Kidney (tissue), 14 donors: ENCODE measurements around the gene CREB3L2. TPM values are rescaled to one million over a fixed set of nuclear protein-coding genes. Genes with fewer than 3 reads are reported as not detected.

ENCODE experiments used
- DNase-seq, 5 donors: peaks; one replicate each; pipeline ENCODE4 v3.0.0-alpha.2; 2013 to 2020
- FAIRE-seq: peaks from 2 replicates; lab custom pipeline; 2012; peaks lifted over from hg19 to GRCh38; lab: Jason Lieb, UNC
- H3K27ac ChIP-seq, 2 donors: one replicate each; pipeline ENCODE4 v1.7.0; 2013; ENCODE audit warnings: low read depth in 2 of 2, low read length in 2 of 2, inconsistent platforms in 1 of 2
- H3K27me3 ChIP-seq: one replicate; pipeline ENCODE4 v1.7.1; 2013; ENCODE audit warnings: low read length, inconsistent platforms; ENCODE audit not compliant: control insufficient read depth, insufficient read depth
- H3K36me3 ChIP-seq, 3 donors: one replicate each; pipeline versions ENCODE4 v1.7.0 to v1.7.1; 2013; ENCODE audit warnings: low read length in 3 of 3, control low read depth in 1 of 3, inconsistent platforms in 1 of 3; ENCODE audit not compliant: insufficient read depth in 3 of 3, control insufficient read depth in 2 of 3
- H3K4me1 ChIP-seq, 3 donors: one replicate each; pipeline versions ENCODE4 v1.7.0 to v1.7.1; 2013; ENCODE audit warnings: low read length in 3 of 3, inconsistent platforms in 1 of 3, low read depth in 1 of 3; ENCODE audit not compliant: control insufficient read depth in 2 of 3, insufficient read depth in 2 of 3
- H3K4me3 ChIP-seq, 3 donors: one replicate each; pipeline versions ENCODE4 v1.7.0 to v1.8.1; 2013; ENCODE audit warnings: low read length in 3 of 3, control low read depth in 1 of 3, inconsistent platforms in 1 of 3
- H3K9ac ChIP-seq, 3 donors: one replicate each; pipeline versions ENCODE4 v1.7.0 to v1.7.1; 2013; ENCODE audit warnings: low read length in 3 of 3, control low read depth in 1 of 3, inconsistent platforms in 1 of 3
- H3K9me3 ChIP-seq, 3 donors: one replicate each; pipeline versions ENCODE4 v1.7.0 to v1.7.1; 2013; ENCODE audit warnings: low read length in 3 of 3, control low read depth in 1 of 3, inconsistent platforms in 1 of 3; ENCODE audit not compliant: control insufficient read depth in 2 of 3, insufficient read depth in 1 of 3
- intact Hi-C: fragments of 100-400 bp; cut with DNase I; formaldehyde crosslinking; loops from one replicate; pipeline ENCODE4 v1.11.1; 2022
- polyA plus RNA-seq: library from polyadenylated mRNA; stranded (reverse); fragments of 350-450 nt; fragmentation: Illumina TruSeq; extraction: RNeasy Lipid Tissue Mini Kit (QIAGEN cat#74804); gene quantifications from one replicate; pipeline ENCODE4 v1.2.3, GENCODE V29; 2014; ENCODE audit warnings: low read depth, low replicate concordance; ENCODE audit not compliant: insufficient read depth
- total RNA-seq: library from RNA; stranded (reverse); fragmentation: NEBNext Ultra II Directional; extraction: Animal tissue kit (Norgen Biotek cat#: 25700); gene quantifications from one replicate; pipeline ENCODE4 v1.2.1, GENCODE V29; 2021
- TF ChIP-seq, protein P1 (sequence below): IDR thresholded peaks from 3 replicates; pipeline ENCODE4 v1.5.1; 2012; ENCODE audit warnings: mild to moderate bottlenecking, moderate library complexity, borderline replicate concordance; ENCODE audit not compliant: insufficient read depth; ENCODE audit errors: extremely low read depth
- donor health status: control.
- donor health status: control.
- donor health status: control.
- donor health status: control.
- donor health status: control.
- donor health status: DM: yes; HTN: yes; CAD: no.
- donor health status: Normal renal cell carcinoma (clear cell type).

The CREB3L2 gene
- total and polyA plus RNA-seq, 2 donors from 2014 or later: 18.5 to 114 TPM

DNA sequence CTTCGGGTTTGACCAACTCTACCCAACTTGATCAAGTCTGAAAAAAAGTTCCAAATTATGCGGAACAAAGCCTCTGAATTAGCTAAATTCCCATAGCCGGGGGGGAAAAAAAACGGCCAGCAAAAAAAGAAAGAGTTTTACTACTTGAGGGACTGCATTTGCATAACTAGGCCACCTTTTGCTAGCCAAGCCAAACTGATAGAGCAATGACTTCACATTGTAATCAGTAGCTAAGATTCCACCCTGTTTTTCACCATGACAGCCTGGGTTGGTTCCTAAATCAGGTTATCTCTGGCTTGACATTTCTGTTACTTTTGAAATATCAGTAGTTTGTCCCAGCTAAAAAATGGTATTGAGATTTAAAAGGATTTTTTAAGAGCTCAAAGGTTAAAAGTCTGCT lies 31.4 kb upstream of the CREB3L2 start:
- Histone ChIP-seq H3K9ac (no peak overlapping the region), H3K4me1 (peaks cover 0 to 2% (median 0%) of the 10 kb centered on the region in 3 donors), H3K4me3 (no peak overlapping the region), H3K36me3 (no peaks in the 10 kb centered on the region), H3K27ac (no peak overlapping the region), H3K9me3 (no peaks in the 10 kb centered on the region), H3K27me3 (no peaks in the 10 kb centered on the region)
- DNase-seq (peak in 1 of 5 donors; percentile 15), FAIRE-seq (no peak)
- TF ChIP-seq, protein P1, sequence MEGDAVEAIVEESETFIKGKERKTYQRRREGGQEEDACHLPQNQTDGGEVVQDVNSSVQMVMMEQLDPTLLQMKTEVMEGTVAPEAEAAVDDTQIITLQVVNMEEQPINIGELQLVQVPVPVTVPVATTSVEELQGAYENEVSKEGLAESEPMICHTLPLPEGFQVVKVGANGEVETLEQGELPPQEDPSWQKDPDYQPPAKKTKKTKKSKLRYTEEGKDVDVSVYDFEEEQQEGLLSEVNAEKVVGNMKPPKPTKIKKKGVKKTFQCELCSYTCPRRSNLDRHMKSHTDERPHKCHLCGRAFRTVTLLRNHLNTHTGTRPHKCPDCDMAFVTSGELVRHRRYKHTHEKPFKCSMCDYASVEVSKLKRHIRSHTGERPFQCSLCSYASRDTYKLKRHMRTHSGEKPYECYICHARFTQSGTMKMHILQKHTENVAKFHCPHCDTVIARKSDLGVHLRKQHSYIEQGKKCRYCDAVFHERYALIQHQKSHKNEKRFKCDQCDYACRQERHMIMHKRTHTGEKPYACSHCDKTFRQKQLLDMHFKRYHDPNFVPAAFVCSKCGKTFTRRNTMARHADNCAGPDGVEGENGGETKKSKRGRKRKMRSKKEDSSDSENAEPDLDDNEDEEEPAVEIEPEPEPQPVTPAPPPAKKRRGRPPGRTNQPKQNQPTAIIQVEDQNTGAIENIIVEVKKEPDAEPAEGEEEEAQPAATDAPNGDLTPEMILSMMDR: no peak
- intact Hi-C loops: no loop called here

DNA sequence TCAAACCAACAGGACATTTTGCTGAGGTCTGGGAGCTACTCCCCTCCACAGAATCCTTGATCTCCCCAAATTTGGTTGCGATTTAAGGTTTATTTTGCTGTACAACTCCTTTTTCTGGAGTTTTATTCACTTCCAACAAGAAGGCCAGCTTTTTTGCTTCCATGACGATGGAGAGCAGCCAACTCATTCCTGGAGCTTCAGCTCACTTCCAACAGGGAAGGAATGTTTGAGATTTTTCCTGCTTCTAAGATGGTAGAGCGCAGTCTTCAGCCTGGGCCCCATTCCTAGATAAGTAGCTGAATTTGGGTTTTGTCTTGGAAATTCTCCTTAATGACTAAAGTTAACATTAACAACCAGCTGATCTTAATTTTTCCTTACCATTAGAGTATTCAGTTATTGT lies 30.9 kb upstream of the CREB3L2 start:
- Histone ChIP-seq H3K27me3 (no peaks in the 10 kb centered on the region), H3K4me3 (no peak overlapping the region), H3K9ac (no peak overlapping the region), H3K4me1 (peaks cover 0 to 2% (median 0%) of the 10 kb centered on the region in 3 donors), H3K9me3 (no peaks in the 10 kb centered on the region), H3K36me3 (no peaks in the 10 kb centered on the region), H3K27ac (no peak overlapping the region)
- intact Hi-C loops: no loop called here
- TF ChIP-seq, protein P1: no peak
- FAIRE-seq (no peak), DNase-seq (no peak)

DNA sequence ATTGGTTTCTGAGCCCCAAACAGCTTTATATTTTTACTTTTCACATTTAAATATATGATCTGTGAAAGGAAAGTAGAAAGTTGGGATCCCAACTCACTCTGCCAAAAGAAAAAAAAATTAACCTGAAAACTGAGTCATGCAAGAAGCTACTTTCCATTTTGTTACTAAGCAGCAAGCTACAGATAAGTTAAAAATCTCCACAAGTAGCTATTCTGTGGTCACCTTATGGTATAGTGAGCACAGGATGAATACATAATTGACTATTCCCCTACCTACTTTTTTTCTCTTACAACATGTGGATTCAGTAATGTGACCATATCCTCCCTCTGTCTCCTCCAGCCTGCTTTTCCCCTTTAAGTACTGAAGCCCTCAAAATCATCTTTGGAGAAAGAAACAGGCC lies 30.3 kb upstream of the CREB3L2 start:
- Histone ChIP-seq H3K36me3 (no peaks in the 10 kb centered on the region), H3K9me3 (no peaks in the 10 kb centered on the region), H3K27me3 (no peaks in the 10 kb centered on the region), H3K4me1 (peaks cover 0 to 2% (median 0%) of the 10 kb centered on the region in 3 donors), H3K4me3 (no peak overlapping the region), H3K27ac (no peak overlapping the region), H3K9ac (no peak overlapping the region)
- FAIRE-seq (no peak), DNase-seq (no peak)
- intact Hi-C loops: no loop called here
- TF ChIP-seq, protein P1: no peak
